ENCODE data around the gene PXDN.

Gene PXDN

DNA sequence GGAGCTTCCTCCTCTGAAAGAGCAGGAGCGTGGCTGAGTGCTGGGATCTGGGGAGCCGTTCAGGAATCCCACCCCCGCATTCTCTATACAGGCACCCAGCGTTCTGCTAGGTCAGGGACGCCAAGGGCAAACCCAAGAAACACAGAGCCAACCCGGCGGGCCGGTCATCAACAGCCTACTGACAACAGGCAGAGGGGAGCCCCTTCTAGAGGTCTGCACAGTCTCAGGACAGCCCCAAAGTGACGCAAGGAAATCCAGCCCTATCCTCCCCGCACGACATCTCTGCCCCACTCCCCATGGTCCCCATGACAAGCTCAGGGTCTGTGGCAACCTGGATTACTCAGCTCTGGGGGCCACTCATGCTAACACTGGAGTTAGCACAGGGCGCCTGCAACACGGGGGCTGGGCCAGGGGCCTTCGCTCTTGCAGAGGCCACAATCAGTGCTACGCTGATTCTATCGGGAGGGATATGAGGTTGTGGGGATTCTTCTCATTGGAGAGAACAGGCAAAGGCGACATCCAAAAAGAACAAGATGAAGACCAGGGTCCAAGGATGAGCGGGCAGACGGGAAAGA, 81.6 kb downstream of the PXDN start:
- TF ChIP-seq, protein P1, sequence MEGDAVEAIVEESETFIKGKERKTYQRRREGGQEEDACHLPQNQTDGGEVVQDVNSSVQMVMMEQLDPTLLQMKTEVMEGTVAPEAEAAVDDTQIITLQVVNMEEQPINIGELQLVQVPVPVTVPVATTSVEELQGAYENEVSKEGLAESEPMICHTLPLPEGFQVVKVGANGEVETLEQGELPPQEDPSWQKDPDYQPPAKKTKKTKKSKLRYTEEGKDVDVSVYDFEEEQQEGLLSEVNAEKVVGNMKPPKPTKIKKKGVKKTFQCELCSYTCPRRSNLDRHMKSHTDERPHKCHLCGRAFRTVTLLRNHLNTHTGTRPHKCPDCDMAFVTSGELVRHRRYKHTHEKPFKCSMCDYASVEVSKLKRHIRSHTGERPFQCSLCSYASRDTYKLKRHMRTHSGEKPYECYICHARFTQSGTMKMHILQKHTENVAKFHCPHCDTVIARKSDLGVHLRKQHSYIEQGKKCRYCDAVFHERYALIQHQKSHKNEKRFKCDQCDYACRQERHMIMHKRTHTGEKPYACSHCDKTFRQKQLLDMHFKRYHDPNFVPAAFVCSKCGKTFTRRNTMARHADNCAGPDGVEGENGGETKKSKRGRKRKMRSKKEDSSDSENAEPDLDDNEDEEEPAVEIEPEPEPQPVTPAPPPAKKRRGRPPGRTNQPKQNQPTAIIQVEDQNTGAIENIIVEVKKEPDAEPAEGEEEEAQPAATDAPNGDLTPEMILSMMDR (conservative IDR thresholded peaks at IDR 0.05; ENCODE audit: low read depth, low read length), result no peak
- no peak overlapping the region for H3K4me3 ChIP-seq (ENCODE audit: low read depth, low read length)
- no peak for DNase-seq (ENCODE audit: low read depth)

DNA sequence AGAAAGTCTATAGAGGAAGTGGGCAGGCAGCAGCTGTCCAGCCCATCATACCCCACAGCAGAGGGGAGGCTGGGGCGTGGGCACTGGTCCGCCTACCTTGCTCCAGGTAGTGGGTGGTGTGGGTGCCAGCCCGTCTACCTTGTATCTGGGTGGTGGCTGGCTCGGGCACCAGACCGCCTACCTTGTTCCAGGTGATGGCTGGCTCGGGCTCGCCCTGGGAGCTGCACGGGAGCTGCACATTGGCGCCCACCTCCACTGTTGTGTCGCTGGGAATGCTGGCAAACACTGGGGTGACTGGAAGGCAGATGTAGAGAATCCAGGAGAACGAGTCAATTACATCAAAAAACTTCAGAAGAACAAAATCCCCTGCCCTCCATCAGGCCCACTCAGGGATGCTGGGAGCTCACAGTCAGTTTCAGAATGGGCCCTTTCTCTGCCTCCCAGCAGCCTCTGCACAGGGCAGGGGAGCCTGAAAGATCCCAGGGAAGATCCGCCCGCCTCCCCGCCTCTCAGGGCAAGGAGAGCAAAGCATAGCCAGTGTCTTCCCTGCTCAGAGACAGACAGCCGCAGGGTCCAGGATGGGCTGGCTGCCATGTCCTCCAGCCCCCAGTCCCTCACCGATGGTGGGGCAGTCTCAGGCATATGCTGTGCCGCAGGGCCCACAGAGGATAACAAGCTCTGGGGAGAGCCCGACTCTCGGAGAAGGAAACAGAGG, 82.3 kb downstream of the PXDN start:
- TF ChIP-seq, protein P1 (conservative IDR thresholded peaks at IDR 0.05; ENCODE audit: low read depth, low read length), result no peak
- H3K4me3 ChIP-seq (ENCODE audit: low read depth, low read length), result no peak overlapping the region
- DNase-seq (ENCODE audit: low read depth), result no peak

DNA sequence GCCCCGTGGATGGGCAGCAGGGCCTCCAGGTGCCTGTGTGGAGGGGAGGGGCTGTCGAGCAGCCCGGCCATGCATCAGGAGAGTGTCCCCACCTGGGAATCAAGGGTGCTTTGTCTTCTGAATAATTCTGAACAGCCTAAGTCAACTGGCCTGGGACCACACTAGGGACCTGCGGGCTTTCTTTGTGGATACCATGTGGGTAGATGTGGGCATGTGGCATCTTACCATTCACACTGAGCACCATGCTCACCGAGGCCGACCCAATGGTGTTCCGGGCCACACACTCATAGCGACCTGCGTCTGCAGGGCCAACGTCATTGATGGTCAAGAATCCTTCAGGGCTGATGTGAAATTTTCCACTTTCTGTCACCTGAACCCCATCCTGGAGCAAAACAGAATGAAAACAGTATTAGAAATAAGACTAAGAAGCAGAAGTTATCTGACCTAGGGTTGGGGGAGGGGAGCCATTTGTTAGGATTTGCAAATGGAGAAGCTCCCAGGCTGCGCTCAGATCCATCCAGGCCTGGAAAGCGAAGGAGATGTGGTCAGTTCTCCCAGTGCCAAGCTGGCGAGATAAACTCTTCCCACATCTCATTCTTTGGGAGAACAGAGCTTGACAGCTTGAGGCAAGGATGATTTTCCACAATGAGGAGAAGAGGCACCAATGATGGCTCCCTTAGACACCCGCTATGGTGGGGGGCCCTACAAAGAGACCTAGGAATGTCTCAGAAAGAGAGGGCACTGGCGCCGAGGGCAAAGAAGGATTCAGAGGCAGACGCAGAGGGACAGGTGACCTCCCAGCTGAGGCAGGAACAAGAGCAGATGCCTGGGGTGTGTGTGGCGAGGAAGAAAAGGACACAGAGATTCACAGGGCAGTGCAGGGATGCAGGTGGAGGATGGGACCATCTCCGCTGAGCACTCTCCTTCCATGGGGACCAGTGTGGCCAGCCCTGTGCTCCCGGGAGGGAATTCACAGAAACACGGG, 83.4 kb downstream of the PXDN start:
- TF ChIP-seq, protein P1 (conservative IDR thresholded peaks at IDR 0.05; ENCODE audit: low read depth, low read length), result no peak
- DNase-seq (ENCODE audit: low read depth), result no peak
- no peak overlapping the region for H3K4me3 ChIP-seq (ENCODE audit: low read depth, low read length)

DNA sequence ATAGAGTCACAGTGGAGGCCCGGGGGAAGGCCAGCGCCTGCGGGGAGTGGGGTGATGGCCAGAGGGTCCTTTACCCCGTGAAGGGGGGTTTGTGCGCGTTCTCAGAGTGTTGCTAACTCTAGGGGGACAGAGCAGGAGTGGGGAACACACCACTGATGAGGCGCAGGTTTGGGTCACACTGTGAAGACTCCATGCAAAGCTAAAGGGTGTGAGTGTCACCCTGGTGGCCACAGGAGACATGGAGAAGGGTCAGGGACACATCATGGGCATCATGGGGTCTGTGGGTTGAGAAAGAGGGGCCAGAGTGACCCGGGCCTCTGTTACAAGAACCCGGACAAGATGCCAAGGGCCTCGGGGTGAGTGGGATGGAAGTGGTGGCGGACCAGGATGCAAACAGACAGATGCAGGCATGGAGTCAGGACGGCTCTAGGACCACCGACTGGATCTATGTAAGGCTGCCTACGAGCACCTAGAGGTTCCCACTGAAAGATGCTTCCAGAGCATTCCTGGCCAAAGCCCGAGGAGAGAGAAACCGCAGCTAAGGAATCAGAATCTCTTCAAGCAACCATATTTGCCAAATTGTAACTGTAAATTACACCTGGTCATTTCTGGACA, 84.3 kb downstream of the PXDN start:
- H3K4me3 ChIP-seq (ENCODE audit: low read depth, low read length), result no peak overlapping the region
- no peak for DNase-seq (ENCODE audit: low read depth)
- TF ChIP-seq, protein P1 (conservative IDR thresholded peaks at IDR 0.05; ENCODE audit: low read depth, low read length), result no peak

DNA sequence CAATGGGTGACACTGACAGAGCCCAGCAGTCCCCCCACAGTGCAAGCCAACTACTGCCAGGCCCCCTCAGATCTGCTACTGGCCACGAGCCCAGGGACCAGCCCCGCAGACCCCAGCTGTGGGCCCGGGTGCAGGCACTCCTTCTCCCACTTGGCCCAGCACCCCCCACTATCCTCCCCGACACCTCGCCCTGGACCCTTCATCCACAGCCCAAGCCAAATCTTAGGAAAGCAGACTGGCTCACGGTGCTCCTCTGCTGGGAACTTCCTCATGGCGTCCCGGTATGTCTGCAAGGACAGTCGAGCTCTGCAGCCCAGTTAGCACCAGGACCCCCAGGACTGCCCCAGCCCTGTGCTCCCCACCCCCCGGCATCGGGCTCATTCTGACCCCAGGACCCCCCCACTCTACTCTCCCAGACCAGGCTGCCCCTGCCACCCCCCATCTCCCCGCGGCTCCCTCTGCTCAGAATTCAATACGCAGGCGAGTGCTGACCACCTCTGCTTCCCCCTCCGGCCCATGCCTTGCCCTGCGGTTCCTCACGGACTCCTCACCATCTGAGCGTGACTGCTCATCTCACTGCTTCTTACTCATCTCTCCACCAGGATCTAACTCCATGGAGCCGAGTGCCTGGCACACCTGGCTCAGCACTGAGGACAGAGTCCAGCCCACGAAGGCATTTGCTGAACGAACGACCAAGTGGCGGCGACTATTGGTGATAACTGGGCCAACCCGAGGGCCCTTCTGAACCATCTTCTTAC, 85.7 kb downstream of the PXDN start:
- TF ChIP-seq, protein P1 (conservative IDR thresholded peaks at IDR 0.05; ENCODE audit: low read depth, low read length), result no peak
- no peak overlapping the region for H3K4me3 ChIP-seq (ENCODE audit: low read depth, low read length)
- DNase-seq (ENCODE audit: low read depth), result no peak

All from choroid plexus epithelial cell (primary cell).